Measurements from ENCODE around the gene HIC1. TPM values are rescaled to one million over a fixed set of nuclear protein-coding genes. Genes with fewer than 3 reads are reported as not detected.

The HIC1 gene
- total and polyA plus RNA-seq, 2 of the 4 experiments (the other 2 are of a cell fraction): 10.4 to 23.0 TPM

DNA sequence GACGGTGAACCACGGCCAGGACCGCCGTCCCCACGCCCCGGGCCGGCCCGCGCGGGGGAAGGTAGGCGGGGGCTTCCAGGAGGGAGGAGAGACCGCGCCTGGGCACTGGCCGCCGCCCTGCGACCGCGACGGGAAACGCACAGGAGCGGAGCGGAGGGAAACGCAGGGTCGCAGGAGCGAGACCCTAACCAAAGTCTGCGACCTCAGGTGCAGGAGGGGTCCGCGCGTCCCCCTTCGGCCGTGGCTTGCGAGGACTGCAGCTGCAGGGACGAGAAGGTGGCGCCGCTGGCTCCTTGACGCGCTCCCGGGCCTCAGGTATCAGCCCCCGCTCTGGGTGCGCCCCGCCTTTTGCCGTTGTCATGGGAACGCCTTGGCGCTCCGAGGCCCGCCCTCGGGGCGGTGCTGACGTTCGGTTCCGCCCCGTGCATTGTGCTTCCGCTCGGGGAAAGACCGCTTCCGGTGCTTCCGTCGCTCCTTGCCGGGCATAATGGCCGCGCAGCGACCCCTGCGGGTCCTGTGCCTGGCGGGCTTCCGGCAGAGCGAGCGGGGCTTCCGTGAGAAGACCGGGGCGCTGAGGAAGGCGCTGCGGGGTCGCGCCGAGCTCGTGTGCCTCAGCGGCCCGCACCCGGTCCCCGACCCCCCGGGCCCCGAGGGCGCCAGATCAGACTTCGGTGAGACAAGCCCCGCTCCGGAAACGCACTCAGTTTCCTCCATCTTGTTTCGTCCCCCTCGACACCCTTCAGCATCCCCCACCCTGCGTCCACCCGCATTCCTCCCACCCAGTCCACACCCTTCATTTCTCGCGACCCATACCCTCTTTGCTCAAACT, 13.1 kb upstream of the HIC1 start, which contains the start of gene OVCA2:
TSS of gene OVCA2 (plus strand) at position 462 of the 829 bp plus-strand sequence. CDS start at position 488, 26 bp downstream.
- CTCF ChIA-PET: no interaction called here
- dilution Hi-C loops (cut with HindIII; ENCODE audit: low sequenced_read_pairs, unreplicated experiment) (no loop called here), intact Hi-C loops (cut with micrococcal nuclease) (loop anchor here (5.0 kb wide), 1 partner anchor 324 kb away; no protein-coding TSS in a partner anchor), in situ Hi-C loops (cut with MboI; ENCODE audit: low sequenced_read_pairs) (loop anchor here (25.0 kb wide), 1 partner anchor 329 kb away; the partner anchor contains the start of genes TLCD2 and WDR81)
- Histone ChIP-seq H2BK20ac (ENCODE audit: low read depth, low read length) (peak within 1 kb of the TSS; percentile 13; the same call in 1 of the 2 replicates), H3K18ac (ENCODE audit: low read depth, low read length) (peak within 1 kb of the TSS; percentile 80), H3K4me3 (ENCODE audit: insufficient read depth, low read depth, low read length) (peak within 1 kb of the TSS; percentile 74), H3K9me3 (ENCODE audit: control insufficient read depth, insufficient read depth, low read length) (no peaks in the 10 kb centered on the region), H4K8ac (ENCODE audit: low read depth in 2 of 2, low read length in 2 of 2) (peak within 1 kb of the TSS; percentile 90 to 99), H3K9ac (ENCODE audit: low read depth, low read length) (peak within 1 kb of the TSS; percentile 95), H2AFZ (replicated peaks; ENCODE audit: low read length, poor library complexity) (peak within 1 kb of the TSS; percentile 96), H3K4me1 (ENCODE audit: control insufficient read depth, insufficient read depth, low read length) (peaks cover 22% of the 10 kb centered on the region), H3K79me1 (ENCODE audit: low read depth in 1 of 2, low read length in 2 of 2) (peaks cover 22 to 40% of the 10 kb centered on the region in 2 experiments), H3K4me2 (ENCODE audit: low read depth, low read length) (peak within 1 kb of the TSS; percentile 94), H4K5ac (ENCODE audit: low read depth, low read length) (peak within 1 kb of the TSS; percentile 96), H2AK9ac (replicated peaks; ENCODE audit: low read depth, low read length, poor library complexity) (peak within 1 kb of the TSS; percentile 97), H3K14ac (replicated peaks; ENCODE audit: low read depth, low read length) (peak within 1 kb of the TSS; percentile 100), H3K27me3 (ENCODE audit: control insufficient read depth, insufficient read depth, low read length) (no peaks in the 10 kb centered on the region), H2BK15ac (ENCODE audit: low read depth, low read length) (peak within 1 kb of the TSS; percentile 2; the same call in 1 of the 3 replicates), H3K9me1 (ENCODE audit: insufficient read depth, low read length) (peaks cover 22% of the 10 kb centered on the region), H2BK120ac (ENCODE audit: low read depth, low read length) (peak within 1 kb of the TSS; percentile 78), H3K27ac (ENCODE audit: insufficient read depth, low read length) (peak within 1 kb of the TSS; percentile 94), H3K4ac (ENCODE audit: low read depth, low read length) (peak within 1 kb of the TSS; percentile 99), H3K23ac (ENCODE audit: low read depth, low read length) (peak within 1 kb of the TSS; percentile 99), H4K20me1 (ENCODE audit: insufficient read depth, low read length) (peaks cover 11% of the 10 kb centered on the region; the same call in 1 of the 2 replicates), H3K56ac (ENCODE audit: extremely low read depth, insufficient read depth, low read length) (peak within 1 kb of the TSS; percentile 92), H4K91ac (ENCODE audit: insufficient read depth, low read depth, low read length) (peak within 1 kb of the TSS; percentile 95), H2AK5ac (ENCODE audit: low read depth, low read length) (peak within 1 kb of the TSS; percentile 99), H3K36me3 (ENCODE audit: control insufficient read depth, insufficient read depth, low read length) (peaks cover 38% of the 10 kb centered on the region), H2BK5ac (ENCODE audit: low read depth, low read length, poor library complexity, severe bottlenecking) (peak within 1 kb of the TSS; percentile 86)
- TF ChIP-seq CEBPB (IDR thresholded peaks at IDR 0.05; ENCODE audit: low read depth, low read length) (no peak), CTCF (conservative IDR thresholded peaks at IDR 0.05; ENCODE audit: low read depth, low read length) (peak; percentile 71), POLR2A (IDR thresholded peaks at IDR 0.05; ENCODE audit: low read depth, low read length) (peak; percentile 86), MAZ (IDR thresholded peaks at IDR 0.05; ENCODE audit: borderline replicate concordance, low read depth, low read length) (peak; percentile 83; the same call in 1 of the 2 replicates), RAD21 (IDR thresholded peaks at IDR 0.05; ENCODE audit: low read length) (peak; percentile 58), SMC3 (IDR thresholded peaks at IDR 0.05; ENCODE audit: low read depth, low read length) (peak; percentile 41; the same call in 1 of the 2 replicates)
- 0% methylated on average over 69 of the region's 93 CpGs; no CpG with 5 or more reads in 1 of the 2 experiments for WGBS, 2 experiments (ENCODE audit: extremely low coverage in 2 of 2, insufficient read length in 1 of 2)
- POLR2A ChIA-PET (ENCODE audit: unreplicated experiment): no interaction called here
- ATAC-seq (ENCODE audit: low read depth) (peak; percentile 85), DNase-seq (peak; percentile 92)
- BruUV-seq (replicated peaks): no TSS peak
